HAP-1 (cell line): ENCODE data around the gene ERGIC1.

Experiments
- DNase-seq, 2 experiments: peaks; one replicate each; pipeline ENCODE4 v3.0.0-alpha.2; 2016 to 2020; ENCODE audit warnings: low spot score in 2 of 2
- H3K27me3 ChIP-seq: fragments of 250-450 bp; sonication (Bioruptor Pico); 2 replicates; pipeline ENCODE4 v1.5.1; 2020; ENCODE audit warnings: low read depth, mild to moderate bottlenecking, moderate library complexity
- H3K36me3 ChIP-seq: fragments of 250-450 bp; sonication (Bioruptor Pico); replicated peaks from 2 replicates; pipeline ENCODE4 v1.5.1; 2020; ENCODE audit warnings: mild to moderate bottlenecking
- H3K4me1 ChIP-seq: fragments of 250-450 bp; sonication (Bioruptor Pico); 2 replicates; pipeline ENCODE4 v1.5.1; 2020; ENCODE audit warnings: mild to moderate bottlenecking
- H3K4me3 ChIP-seq: fragments of 250-450 bp; sonication (Bioruptor Pico); 2 replicates; pipeline ENCODE4 v1.5.1; 2020; ENCODE audit warnings: mild to moderate bottlenecking, moderate library complexity
- H3K9me3 ChIP-seq: fragments of 250-450 bp; sonication (Bioruptor Pico); 2 replicates; pipeline ENCODE4 v1.5.1; 2020; ENCODE audit warnings: mild to moderate bottlenecking, moderate library complexity
- in situ Hi-C: fragments of 300-500 bp; cut with MboI; formaldehyde crosslinking; loops from 3 replicates; pipeline ENCODE4 v1.14.3; 2020; ENCODE audit warnings: low sequenced_read_pairs, inconsistent platforms, mixed read lengths

The ERGIC1 gene

DNA sequence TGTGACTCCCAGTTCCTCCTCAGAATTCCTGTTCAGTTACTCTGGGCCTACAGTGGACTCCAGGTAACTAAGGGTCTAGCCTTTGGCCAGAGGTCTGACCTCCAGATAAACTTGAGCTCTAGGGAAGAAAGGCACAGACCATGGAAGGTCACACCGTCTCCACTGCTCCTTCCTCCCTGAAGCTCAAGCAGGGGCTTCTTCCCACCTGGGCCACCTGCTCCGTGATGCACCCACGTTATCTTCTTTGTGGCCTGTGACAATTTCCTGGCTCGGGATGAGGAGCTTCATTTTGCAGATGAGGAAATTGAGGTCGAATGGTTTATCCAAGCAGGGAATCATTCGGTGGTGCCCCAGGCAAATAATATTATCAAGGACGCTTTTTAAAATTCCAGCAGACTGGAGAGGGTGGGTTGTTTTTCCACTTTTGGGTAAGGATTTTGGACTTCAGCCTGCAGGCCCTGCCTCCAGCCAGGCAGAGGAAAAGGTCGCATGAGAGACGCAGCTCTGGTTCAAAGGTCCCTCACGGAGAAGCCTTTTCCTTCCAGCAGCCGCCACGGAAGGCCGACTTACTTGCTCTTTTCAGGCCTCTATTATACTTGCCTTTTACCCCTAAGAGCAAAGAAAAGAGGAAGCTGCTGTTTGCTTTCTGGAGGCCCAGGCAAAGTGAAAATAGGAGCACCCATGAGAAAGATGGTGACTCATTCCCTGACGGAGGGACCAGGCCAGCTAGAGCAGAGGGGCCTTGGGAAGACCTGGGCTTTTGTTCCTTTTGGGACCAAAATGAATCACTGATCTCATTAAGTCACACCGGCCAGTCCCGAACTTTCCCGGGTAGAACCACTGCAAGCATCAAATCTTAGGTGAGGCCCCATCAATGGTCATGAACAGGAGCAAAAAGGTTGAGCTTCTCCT lies 40.2 kb upstream of the ERGIC1 start:
- no peaks in the 10 kb centered on the region for H3K4me1 ChIP-seq
- H3K36me3 ChIP-seq = no peaks in the 10 kb centered on the region
- H3K4me3 ChIP-seq = no peak overlapping the region
- no peaks in the 10 kb centered on the region for H3K27me3 ChIP-seq
- DNase-seq = no peak
- in situ Hi-C loops = no loop called here
- no peaks in the 10 kb centered on the region for H3K9me3 ChIP-seq

GRCh38 chr5:172795318-172795977 lies 38.6 kb upstream of the ERGIC1 start:
- no peak for DNase-seq
- no peaks in the 10 kb centered on the region for H3K4me1 ChIP-seq
- H3K9me3 ChIP-seq = no peaks in the 10 kb centered on the region
- no peaks in the 10 kb centered on the region for H3K27me3 ChIP-seq
- in situ Hi-C loops = no loop called here
- H3K4me3 ChIP-seq = no peak overlapping the region
- no peaks in the 10 kb centered on the region for H3K36me3 ChIP-seq

DNA sequence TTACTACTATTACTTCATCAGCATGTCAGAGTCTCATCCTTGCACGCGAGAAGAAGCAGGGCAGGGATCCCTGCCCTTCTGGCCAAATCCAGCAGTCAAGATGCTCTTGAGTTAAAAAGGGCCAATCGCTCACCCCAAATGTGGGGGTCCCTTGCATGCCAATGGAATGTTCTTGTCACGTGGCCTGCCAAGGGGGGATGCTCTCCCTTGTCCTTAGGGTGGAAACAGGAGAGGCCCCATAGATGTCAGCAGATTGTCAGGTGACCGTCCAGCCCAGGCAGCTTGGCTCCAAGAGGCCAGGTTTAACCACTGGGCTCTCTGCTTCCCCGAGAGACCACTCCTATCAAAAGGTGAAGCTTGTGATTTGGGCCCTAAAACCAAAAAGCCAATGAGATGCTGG lies 37.7 kb upstream of the ERGIC1 start:
- Histone ChIP-seq H3K4me3 (no peak overlapping the region), H3K36me3 (no peaks in the 10 kb centered on the region), H3K27me3 (no peaks in the 10 kb centered on the region), H3K9me3 (no peaks in the 10 kb centered on the region), H3K4me1 (no peaks in the 10 kb centered on the region)
- no peak for DNase-seq
- in situ Hi-C loops = no loop called here

GRCh38 chr5:172797771-172798191 lies 36.3 kb upstream of the ERGIC1 start:
- no peaks in the 10 kb centered on the region for H3K9me3 ChIP-seq
- no peaks in the 10 kb centered on the region for H3K4me1 ChIP-seq
- H3K27me3 ChIP-seq = no peaks in the 10 kb centered on the region
- H3K4me3 ChIP-seq = no peak overlapping the region
- H3K36me3 ChIP-seq = no peaks in the 10 kb centered on the region
- no peak for DNase-seq
- in situ Hi-C loops = no loop called here

- H3K36me3 ChIP-seq = no peaks in the 10 kb centered on the region
- H3K4me3 ChIP-seq = no peak overlapping the region
- in situ Hi-C loops = no loop called here
- no peak for DNase-seq
- H3K9me3 ChIP-seq = no peaks in the 10 kb centered on the region
- H3K4me1 ChIP-seq = no peaks in the 10 kb centered on the region
- no peaks in the 10 kb centered on the region for H3K27me3 ChIP-seq
Measured at GRCh38 chr5:172798422-172799215, 35.4 kb upstream of the ERGIC1 start.

- Histone ChIP-seq H3K36me3 (no peaks in the 10 kb centered on the region), H3K9me3 (no peaks in the 10 kb centered on the region), H3K27me3 (no peaks in the 10 kb centered on the region), H3K4me3 (no peak overlapping the region), H3K4me1 (no peaks in the 10 kb centered on the region)
- in situ Hi-C loops = no loop called here
- DNase-seq = no peak
Measured at GRCh38 chr5:172799416-172799815, 34.6 kb upstream of the ERGIC1 start.

DNA sequence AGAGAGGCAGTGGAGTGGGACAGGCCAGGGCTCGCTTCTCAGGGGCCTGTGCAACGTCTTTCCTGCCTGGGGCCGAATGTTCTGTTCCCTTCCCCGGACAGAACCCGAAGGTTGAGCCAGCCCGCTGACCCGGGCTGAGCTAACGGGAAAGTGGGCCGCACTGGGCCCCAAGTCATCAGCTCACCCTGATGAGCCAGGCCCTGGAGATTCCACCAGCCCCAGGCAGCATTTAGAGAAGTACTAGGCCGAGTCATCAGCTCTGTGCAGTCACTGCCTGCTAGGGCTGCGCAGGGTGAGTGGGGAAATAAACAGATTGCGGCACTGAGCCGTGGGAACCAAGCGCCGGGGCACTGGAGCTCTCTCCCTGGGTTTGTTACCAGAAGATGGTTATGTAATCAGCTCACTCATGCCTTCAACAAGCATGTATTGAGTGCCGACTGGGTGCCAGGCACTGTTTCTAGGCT lies 33.9 kb upstream of the ERGIC1 start:
- Histone ChIP-seq H3K36me3 (no peaks in the 10 kb centered on the region), H3K4me3 (no peak overlapping the region), H3K9me3 (no peaks in the 10 kb centered on the region), H3K27me3 (no peaks in the 10 kb centered on the region), H3K4me1 (no peaks in the 10 kb centered on the region)
- in situ Hi-C loops = no loop called here
- no peak for DNase-seq

DNA sequence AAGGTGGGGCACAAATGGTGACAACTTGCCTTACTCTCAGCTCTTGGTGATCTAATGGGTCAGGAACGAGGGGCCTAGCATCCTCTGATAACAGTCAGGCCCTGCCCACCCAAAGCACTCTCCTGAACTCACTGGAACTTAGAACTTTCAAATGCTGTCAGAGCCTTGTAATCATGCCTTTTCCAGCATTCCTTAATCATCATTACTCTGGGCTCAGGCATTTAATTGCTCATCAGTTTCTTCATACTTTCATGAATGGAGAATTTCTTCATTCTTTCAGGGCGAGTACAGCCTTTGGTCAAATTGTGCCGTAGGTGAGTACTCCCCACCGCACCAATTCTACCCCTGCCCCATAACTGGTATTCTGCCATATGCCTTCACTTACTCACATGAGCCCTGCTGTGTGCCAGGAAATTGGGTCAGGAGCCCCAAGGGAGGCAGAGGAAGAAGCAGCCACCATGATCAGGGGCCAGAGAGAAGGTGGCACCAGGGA lies 32.8 kb upstream of the ERGIC1 start:
- Histone ChIP-seq H3K9me3 (no peaks in the 10 kb centered on the region), H3K4me3 (no peak overlapping the region), H3K4me1 (no peaks in the 10 kb centered on the region), H3K27me3 (no peaks in the 10 kb centered on the region), H3K36me3 (no peaks in the 10 kb centered on the region)
- in situ Hi-C loops = no loop called here
- DNase-seq = no peak

- H3K27me3 ChIP-seq = no peaks in the 10 kb centered on the region
- H3K9me3 ChIP-seq = no peaks in the 10 kb centered on the region
- no peak for DNase-seq
- no peak overlapping the region for H3K4me3 ChIP-seq
- H3K36me3 ChIP-seq = no peaks in the 10 kb centered on the region
- no peaks in the 10 kb centered on the region for H3K4me1 ChIP-seq
- in situ Hi-C loops = no loop called here
Measured at GRCh38 chr5:172802112-172802511, 31.9 kb upstream of the ERGIC1 start.

DNA sequence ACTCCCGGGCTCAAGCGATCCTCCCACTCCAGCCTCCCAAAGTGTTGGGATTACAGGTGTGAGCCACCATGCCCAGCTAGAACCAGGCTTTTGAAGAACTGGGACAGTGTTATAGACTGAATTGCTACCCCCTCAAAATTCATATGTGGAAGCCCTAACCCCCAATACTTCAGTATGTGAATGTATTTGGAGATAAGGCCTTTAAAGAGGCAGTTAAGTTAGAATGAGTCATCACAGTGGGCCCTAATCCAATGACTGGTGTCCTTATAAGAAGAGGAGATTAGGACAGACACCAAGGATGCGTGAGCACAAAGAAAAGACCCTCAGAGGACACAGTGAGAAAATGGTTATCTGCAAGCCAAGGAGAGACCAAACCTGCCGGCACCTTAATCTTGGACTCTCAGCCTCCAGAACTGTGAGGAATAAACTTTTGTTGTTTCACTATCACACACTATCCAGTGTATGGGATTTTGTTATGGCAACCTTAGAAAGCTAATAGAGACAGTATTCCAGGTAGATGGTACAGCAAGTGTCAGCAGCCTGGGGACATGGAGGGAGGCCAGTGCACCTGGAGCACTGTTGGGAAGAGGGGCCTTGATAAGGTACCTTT lies 31.4 kb upstream of the ERGIC1 start:
- Histone ChIP-seq H3K27me3 (no peaks in the 10 kb centered on the region), H3K4me1 (no peaks in the 10 kb centered on the region; the same call in 1 of the 2 replicates), H3K36me3 (no peaks in the 10 kb centered on the region), H3K4me3 (no peak overlapping the region), H3K9me3 (0 out of 2 replicates have a peak, but pooled peaks cover 2% of the 10 kb centered on the region)
- in situ Hi-C loops = no loop called here
- no peak for DNase-seq

- Histone ChIP-seq H3K9me3 (0 out of 2 replicates have a peak, but pooled peaks cover 5% of the 10 kb centered on the region), H3K27me3 (no peaks in the 10 kb centered on the region), H3K36me3 (no peaks in the 10 kb centered on the region), H3K4me3 (no peak overlapping the region), H3K4me1 (no peaks in the 10 kb centered on the region; the same call in 1 of the 2 replicates)
- DNase-seq = no peak
- in situ Hi-C loops = no loop called here
Measured at GRCh38 chr5:172805018-172805683, 28.9 kb upstream of the ERGIC1 start.

GRCh38 chr5:172805736-172806255 lies 28.3 kb upstream of the ERGIC1 start:
- Histone ChIP-seq H3K27me3 (no peaks in the 10 kb centered on the region), H3K4me3 (no peak overlapping the region), H3K4me1 (no peaks in the 10 kb centered on the region; the same call in 1 of the 2 replicates), H3K9me3 (0 out of 2 replicates have a peak, but pooled peaks cover 5% of the 10 kb centered on the region), H3K36me3 (no peaks in the 10 kb centered on the region)
- in situ Hi-C loops = no loop called here
- DNase-seq = no peak
